SJCRH30 (cell line): ENCODE data around the gene ATG2B. TPM values are rescaled to one million over a fixed set of nuclear protein-coding genes. Genes with fewer than 3 reads are reported as not detected.

ENCODE experiments used
- DNase-seq, 2 experiments: peaks; one replicate each; pipeline ENCODE4 v3.0.0-alpha.2; 2015 to 2020
- H3K27ac ChIP-seq: fragments of 250-450 bp; sonication (Bioruptor Pico); 2 replicates; pipeline ENCODE4 v1.5.1; 2020; ENCODE audit warnings: mild to moderate bottlenecking, moderate library complexity
- H3K27me3 ChIP-seq: fragments of 250-450 bp; sonication (Bioruptor Pico); 2 replicates; pipeline ENCODE4 v1.5.1; 2020; ENCODE audit warnings: mild to moderate bottlenecking, moderate library complexity
- H3K36me3 ChIP-seq: fragments of 250-450 bp; sonication (Bioruptor Pico); 2 replicates; pipeline ENCODE4 v1.5.1; 2020; ENCODE audit warnings: mild to moderate bottlenecking, moderate library complexity
- H3K4me1 ChIP-seq: fragments of 250-450 bp; sonication (Bioruptor Pico); 2 replicates; pipeline ENCODE4 v1.5.1; 2020; ENCODE audit warnings: mild to moderate bottlenecking, moderate library complexity
- H3K4me3 ChIP-seq: fragments of 250-450 bp; sonication (Bioruptor Pico); 2 replicates; pipeline ENCODE4 v1.5.1; 2020; ENCODE audit warnings: mild to moderate bottlenecking, moderate library complexity
- H3K9me3 ChIP-seq: fragments of 250-450 bp; sonication (Bioruptor Pico); replicated peaks from 2 replicates; pipeline ENCODE4 v1.5.1; 2020; ENCODE audit warnings: mild to moderate bottlenecking, moderate library complexity
- total RNA-seq: library from RNA; depleted of rRNA; stranded (reverse); fragments of >200 nt; shearing (Covaris generic); gene quantifications from 2 replicates; pipeline ENCODE4 v1.2.3, GENCODE V29; 2014

ATG2B gene
- total RNA-seq, 1 experiment from 2014 or later, result 12.7 TPM

DNA sequence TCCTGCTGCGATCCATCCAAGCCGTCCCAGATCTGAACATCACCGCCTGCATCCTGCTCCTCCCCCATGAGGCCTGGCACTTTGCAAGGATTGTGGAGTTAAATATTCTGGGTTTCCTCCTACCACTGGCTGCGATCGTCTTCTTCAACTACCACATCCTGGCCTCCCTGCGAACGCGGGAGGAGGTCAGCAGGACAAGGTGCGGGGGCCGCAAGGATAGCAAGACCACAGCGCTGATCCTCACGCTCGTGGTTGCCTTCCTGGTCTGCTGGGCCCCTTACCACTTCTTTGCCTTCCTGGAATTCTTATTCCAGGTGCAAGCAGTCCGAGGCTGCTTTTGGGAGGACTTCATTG lies 99.0 kb downstream of the ATG2B start:
- Histone ChIP-seq H3K27me3 (no peaks in the 10 kb centered on the region), H3K4me3 (no peak overlapping the region), H3K4me1 (peaks cover 22% of the 10 kb centered on the region), H3K27ac (no peak overlapping the region), H3K36me3 (no peaks in the 10 kb centered on the region), H3K9me3 (peaks cover 5% of the 10 kb centered on the region; the same call in 1 of the 2 replicates)
- no peak for DNase-seq

DNA sequence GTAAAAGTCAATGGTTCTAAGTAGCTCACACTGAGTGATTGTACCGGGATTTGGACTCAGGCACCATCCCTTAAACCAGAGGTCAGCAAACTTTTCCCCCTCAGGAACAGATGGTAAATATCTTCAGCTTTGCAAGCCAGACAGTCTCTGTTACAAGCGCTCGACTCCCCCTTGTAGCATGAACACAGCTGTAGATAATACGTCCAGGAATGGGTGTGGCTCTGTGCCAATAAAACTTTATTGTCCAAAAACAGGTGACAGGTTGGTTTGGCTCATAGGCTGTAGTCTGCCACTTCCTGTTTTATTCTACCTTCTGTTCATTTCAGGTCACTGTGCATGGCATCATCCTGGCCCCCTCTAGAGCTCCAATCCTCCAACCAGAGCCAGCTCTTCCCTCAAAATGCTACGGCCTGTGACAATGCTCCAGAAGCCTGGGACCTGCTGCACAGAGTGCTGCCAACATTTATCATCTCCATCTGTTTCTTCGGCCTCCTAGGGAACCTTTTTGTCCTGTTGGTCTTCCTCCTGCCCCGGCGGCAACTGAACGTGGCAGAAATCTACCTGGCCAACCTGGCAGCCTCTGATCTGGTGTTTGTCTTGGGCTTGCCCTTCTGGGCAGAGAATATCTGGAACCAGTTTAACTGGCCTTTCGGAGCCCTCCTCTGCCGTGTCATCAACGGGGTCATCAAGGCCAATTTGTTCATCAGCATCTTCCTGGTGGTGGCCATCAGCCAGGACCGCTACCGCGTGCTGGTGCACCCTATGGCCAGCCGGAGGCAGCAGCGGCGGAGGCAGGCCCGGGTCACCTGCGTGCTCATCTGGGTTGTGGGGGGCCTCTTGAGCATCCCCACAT lies 99.6 kb downstream of the ATG2B start:
- DNase-seq, result peak in 1 of 2 experiments; percentile 27
- Histone ChIP-seq H3K4me3 (no peak overlapping the region), H3K27me3 (no peaks in the 10 kb centered on the region), H3K27ac (no peak overlapping the region), H3K4me1 (peaks cover 22% of the 10 kb centered on the region), H3K36me3 (no peaks in the 10 kb centered on the region), H3K9me3 (peaks cover 5% of the 10 kb centered on the region; the same call in 1 of the 2 replicates)

DNA sequence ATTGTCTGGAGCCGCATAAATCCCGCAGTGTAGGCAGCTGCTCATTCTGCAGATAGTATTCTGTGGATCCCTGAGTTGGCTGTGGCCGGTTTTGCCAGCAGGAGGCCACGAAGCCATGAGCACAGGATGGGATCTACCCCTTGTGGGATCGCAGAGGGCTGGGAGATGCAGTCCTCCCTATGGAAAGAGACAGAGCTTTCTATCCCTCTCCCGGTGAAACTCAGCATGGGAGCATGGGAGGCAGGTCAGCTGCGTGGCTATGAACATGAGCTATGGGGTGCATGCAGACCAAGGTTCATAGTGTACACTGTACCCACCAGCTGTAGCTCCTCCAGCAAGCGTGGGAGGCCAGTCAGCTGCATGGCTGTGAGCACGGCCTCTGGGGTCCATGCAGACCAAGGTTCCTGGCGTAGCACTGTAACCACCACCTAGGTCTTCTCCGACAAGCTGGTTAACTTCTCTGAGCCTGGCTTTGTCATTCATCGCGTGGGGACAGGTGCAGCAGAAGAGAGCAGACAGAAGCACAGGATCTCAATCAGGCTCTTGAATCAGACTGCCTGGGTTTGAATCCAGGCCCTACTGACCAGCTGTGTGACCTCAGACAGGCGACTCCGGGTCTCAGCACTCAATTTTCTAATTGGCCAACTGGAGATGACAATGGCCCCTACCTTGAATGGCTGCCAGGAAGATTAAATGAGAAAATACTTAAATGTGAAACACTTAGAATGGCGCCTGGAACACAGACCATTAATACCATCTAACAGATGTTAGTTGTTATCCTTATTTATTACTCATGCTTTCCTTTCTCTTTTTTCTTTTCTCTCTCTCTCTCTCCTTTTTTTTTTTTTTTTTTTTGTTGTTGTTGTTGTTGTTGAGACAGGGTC lies 101.1 kb downstream of the ATG2B start:
- peak; percentile 40 to 49 for DNase-seq
- H3K4me3 ChIP-seq, result no peak overlapping the region
- no peaks in the 10 kb centered on the region for H3K36me3 ChIP-seq
- peak overlapping the region; percentile 78 for H3K27ac ChIP-seq
- no peaks in the 10 kb centered on the region for H3K27me3 ChIP-seq
- H3K9me3 ChIP-seq, result peaks cover 5% of the 10 kb centered on the region; the same call in 1 of the 2 replicates
- H3K4me1 ChIP-seq, result peaks cover 22% of the 10 kb centered on the region

DNA sequence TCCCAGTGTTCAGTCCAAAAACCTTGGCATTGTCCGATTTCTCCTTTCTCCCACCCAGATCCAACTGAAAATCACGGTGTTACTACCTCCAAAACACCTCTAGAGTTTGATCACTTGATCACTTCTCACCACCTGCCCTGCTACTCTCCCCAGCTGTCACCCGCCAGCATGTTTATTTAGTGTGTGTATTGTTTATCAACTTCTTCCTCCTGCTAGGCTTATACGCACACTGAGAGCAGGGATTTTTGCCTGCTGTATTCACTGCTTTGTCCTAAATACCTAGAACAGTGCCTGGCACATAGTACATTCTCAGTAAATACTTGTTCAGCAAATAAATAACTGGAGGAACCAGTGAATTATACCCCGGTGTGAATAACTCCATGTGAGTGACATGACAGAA lies 102.1 kb downstream of the ATG2B start:
- Histone ChIP-seq H3K9me3 (peaks cover 5% of the 10 kb centered on the region; the same call in 1 of the 2 replicates), H3K27ac (peak overlapping the region; percentile 78), H3K4me1 (peaks cover 22% of the 10 kb centered on the region), H3K4me3 (no peak overlapping the region), H3K36me3 (no peaks in the 10 kb centered on the region), H3K27me3 (no peaks in the 10 kb centered on the region)
- no peak for DNase-seq

DNA sequence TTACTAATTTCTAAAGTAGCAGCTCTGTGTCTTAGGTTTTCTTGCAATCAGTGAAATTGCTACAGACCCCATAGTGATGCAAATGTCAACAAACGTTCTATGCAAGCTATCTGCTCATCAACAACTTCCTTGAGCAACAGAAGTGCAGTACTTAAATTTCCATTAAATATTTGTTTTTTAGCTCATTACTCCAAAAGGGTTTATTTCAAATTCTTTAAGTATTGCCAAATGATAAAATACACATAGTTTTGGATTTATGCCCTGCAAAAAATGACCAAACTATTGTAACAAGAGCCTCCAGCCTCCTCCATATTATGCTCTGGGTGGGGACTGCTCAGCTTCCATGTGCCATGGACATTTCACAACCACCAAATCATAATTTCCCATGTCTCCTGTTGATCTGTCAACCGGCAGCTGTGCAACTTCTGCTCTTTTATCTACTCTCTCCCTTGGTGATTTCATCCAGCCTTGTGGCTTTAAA lies 102.8 kb downstream of the ATG2B start:
- H3K4me1 ChIP-seq, result peaks cover 22% of the 10 kb centered on the region
- peak overlapping the region; percentile 78 for H3K27ac ChIP-seq
- H3K27me3 ChIP-seq, result no peaks in the 10 kb centered on the region
- H3K36me3 ChIP-seq, result no peaks in the 10 kb centered on the region
- peak; percentile 43 to 62 for DNase-seq
- H3K4me3 ChIP-seq, result no peak overlapping the region
- peaks cover 5% of the 10 kb centered on the region; the same call in 1 of the 2 replicates for H3K9me3 ChIP-seq

DNA sequence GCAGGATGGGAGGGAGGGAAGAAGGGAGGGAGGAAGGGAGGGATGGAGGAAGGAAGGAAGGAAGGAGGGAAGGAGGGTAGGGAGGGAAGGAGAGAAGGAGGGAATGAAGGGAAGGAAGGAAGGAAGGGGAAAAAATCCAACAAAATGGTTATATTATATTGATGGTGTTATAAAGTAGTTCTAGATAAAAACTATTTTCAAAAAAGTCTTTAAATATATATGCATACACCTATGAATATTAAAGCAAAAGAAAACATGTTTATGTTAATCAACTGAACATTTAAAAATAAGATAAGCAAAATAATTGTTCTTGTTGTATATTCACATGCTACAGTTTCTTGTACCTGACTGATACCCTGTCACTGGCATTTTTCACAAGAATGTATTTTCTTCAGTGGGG lies 105.2 kb downstream of the ATG2B start:
- no peaks in the 10 kb centered on the region for H3K27me3 ChIP-seq
- peaks cover 5% of the 10 kb centered on the region; the same call in 1 of the 2 replicates for H3K9me3 ChIP-seq
- no peak for DNase-seq
- H3K36me3 ChIP-seq, result no peaks in the 10 kb centered on the region
- peaks cover 24% of the 10 kb centered on the region for H3K4me1 ChIP-seq
- no peak overlapping the region for H3K27ac ChIP-seq
- no peak overlapping the region for H3K4me3 ChIP-seq

DNA sequence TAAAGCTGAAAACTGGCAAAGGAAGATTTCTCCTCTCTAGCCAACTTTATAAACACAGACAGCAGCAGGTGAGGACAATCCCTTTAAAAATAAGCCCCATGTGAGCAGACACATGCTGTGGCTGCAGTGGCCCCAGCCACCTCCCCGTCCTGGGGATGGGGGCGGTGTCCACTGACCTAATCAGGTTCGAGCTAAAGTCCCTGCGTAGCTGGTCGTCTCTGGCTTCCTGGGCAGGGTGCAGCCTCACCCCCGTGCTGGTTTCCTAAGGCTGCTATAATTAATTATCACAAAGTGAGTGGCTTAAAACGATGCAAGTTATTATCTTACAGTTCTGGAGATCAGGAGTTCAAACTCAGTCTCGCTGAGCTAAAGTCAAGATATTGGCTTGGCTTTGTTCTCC lies 106.1 kb downstream of the ATG2B start:
- Histone ChIP-seq H3K27ac (no peak overlapping the region), H3K4me3 (no peak overlapping the region), H3K27me3 (no peaks in the 10 kb centered on the region), H3K4me1 (peaks cover 23% of the 10 kb centered on the region), H3K36me3 (no peaks in the 10 kb centered on the region), H3K9me3 (peaks cover 5% of the 10 kb centered on the region; the same call in 1 of the 2 replicates)
- no peak for DNase-seq

DNA sequence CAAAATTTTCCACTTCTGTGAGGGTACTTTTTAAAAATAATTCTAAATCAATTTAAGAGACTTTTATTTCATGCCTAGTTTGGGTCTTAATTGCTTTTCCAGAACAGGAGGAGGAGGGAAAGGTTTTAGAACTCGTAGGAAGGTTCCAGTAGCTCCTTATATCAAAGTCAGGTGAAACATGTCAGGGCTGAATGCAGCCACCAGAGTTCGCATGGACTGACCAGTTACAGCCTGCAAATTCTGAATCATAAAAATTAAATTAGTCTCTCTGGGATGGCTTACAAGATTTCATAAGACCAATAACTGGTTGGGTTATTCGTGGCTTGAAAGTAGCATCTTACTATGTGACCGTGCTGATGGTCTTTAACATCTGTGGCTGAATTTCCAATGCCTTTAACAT lies 106.7 kb downstream of the ATG2B start:
- Histone ChIP-seq H3K4me3 (no peak overlapping the region), H3K36me3 (no peaks in the 10 kb centered on the region), H3K27ac (no peak overlapping the region), H3K27me3 (no peaks in the 10 kb centered on the region), H3K9me3 (peaks cover 5% of the 10 kb centered on the region; the same call in 1 of the 2 replicates), H3K4me1 (peaks cover 16% of the 10 kb centered on the region)
- no peak for DNase-seq

DNA sequence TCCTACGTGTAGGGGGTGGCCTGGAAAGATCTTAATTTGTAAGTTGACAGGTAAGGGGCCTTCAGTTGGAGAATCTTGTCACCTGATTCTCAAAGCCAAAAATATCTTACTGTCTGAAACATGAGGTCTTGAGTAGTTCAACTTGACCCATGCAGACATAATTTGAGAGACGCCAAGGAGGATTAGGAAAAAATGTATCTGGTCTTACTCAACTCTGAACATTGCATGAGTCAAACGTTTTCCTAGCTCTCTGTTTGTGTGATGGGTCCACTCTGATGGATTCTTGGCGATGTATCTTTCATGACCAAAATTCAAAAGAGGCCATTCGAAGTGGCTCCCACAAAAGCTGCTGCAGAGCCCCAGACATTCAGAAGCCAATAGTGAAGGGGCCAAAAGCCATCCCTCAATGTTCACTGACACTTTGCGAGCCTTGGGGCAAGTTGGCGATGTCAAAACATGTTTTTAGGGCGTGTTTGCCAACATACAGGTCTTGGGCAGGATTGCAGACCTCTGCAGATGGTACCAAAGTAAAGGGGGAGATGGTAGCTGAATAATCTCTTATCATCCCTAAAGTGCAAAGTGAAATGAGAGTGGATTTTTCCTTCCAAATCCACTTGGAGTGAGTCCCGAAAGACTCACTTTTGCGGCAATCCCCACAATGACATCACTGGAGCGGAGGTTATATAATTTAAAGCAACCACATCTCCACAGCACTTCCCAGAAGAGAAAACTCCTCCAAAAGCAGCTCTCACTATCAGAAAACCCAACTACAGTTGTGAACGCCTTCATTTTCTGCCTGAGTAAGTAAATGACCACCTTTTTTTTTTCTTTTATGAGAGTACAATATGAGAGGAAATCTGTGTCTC lies 107.4 kb downstream of the ATG2B start, which contains the start of gene BDKRB1:
Gene BDKRB1, plus strand, starts transcription at position 710 of the 866 bp plus-strand sequence. CDS start 7,473 bp downstream, outside the sequence.
- H3K36me3 ChIP-seq, result no peaks in the 10 kb centered on the region
- H3K27me3 ChIP-seq, result no peaks in the 10 kb centered on the region
- no peak within 1 kb of the TSS for H3K27ac ChIP-seq
- H3K9me3 ChIP-seq, result peaks cover 5% of the 10 kb centered on the region; the same call in 1 of the 2 replicates
- no peak within 1 kb of the TSS for H3K4me3 ChIP-seq
- H3K4me1 ChIP-seq, result peaks cover 9% of the 10 kb centered on the region
- DNase-seq, result no peak

DNA sequence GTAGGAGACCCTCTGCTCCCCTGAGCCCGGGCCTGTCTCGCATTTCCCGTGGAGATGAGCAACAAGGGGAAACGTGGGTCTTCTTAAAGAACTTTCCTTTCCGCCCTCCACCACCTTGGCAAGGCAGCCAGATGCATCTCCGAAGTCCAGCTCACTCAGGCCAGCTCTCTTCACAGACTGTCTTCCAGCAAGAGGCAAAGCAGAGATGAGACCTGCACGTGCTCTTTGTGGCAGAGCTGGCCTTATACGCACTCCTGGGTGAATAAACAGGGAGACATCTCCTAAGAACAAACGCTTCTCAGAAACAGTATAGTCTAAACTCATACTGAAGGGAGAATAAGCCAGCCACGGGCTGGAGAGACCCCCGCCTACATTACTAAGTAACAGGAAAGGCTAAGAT lies 108.5 kb downstream of the ATG2B start:
- Histone ChIP-seq H3K4me1 (peaks cover 3% of the 10 kb centered on the region; the same call in 1 of the 2 replicates), H3K36me3 (no peaks in the 10 kb centered on the region), H3K27ac (no peak overlapping the region), H3K27me3 (no peaks in the 10 kb centered on the region), H3K9me3 (peaks cover 5% of the 10 kb centered on the region; the same call in 1 of the 2 replicates), H3K4me3 (no peak overlapping the region)
- DNase-seq, result no peak

DNA sequence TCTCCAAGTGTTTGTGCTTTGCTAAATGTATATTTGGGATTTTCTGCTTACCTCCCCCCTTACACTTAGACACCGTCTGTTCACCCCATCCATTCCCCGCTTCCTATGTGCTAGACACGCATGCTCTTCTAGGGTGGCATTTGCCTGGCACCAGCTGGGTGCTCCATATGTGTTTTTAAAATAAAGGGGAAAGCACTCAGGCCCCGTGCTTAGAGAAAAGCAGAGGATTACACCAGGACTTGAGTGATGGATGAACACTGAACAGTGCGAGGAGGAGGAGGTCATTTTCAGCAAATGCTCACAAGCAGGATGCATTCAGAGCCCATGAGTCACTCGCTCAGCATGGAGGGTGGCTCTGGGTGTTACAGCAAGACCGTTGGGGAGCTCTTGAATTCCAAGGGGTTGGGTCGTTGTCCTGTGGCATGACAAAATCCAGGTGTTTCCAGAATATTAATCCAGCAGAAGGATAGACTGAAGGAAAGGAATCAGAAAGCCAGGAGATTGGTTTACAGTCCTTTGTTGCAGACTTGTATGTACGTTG lies 110.1 kb downstream of the ATG2B start:
- no peaks in the 10 kb centered on the region for H3K27me3 ChIP-seq
- DNase-seq, result no peak
- H3K4me3 ChIP-seq, result peak overlapping the region; percentile 52
- no peaks in the 10 kb centered on the region for H3K36me3 ChIP-seq
- H3K9me3 ChIP-seq, result no peaks in the 10 kb centered on the region
- peak overlapping the region; percentile 56 for H3K27ac ChIP-seq
- peaks cover 3% of the 10 kb centered on the region; the same call in 1 of the 2 replicates for H3K4me1 ChIP-seq

DNA sequence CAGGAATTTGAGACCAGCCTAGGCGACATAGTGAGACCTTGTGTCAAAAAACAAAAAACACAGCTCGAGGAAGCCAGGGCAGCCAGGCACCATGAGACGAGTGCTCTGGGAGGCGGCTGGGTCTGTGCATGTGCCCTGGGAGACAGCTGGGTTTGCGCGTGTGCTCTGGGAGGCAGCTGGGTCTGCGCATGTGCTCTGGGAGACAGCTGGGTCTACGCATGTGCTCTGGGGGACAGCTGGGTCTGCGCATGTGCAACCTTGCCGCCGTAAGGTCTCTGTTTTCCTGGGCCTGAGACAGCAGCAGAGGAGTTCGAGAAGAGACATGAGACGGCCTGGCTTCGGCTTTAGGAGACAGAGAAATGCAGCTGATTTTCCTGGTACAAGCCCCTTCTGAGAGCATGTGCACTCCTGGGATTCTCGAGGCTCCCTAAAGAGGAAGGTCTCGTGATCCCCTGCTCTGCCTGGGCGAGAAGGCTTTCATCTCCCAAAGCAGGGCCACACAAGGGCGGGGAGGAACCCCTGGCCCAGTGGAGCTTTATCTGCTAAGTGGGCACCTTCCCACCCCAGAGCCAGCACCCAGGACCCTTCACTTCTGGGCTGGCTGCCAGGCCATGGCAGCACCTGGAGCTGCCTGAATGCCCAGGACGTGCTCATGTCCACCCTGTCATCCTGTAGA lies 110.7 kb downstream of the ATG2B start:
- Histone ChIP-seq H3K9me3 (no peaks in the 10 kb centered on the region), H3K27me3 (no peaks in the 10 kb centered on the region), H3K27ac (peak overlapping the region; percentile 56), H3K4me3 (peak overlapping the region; percentile 52), H3K4me1 (peaks cover 3% of the 10 kb centered on the region; the same call in 1 of the 2 replicates), H3K36me3 (no peaks in the 10 kb centered on the region)
- peak; percentile 85 to 92 for DNase-seq

DNA sequence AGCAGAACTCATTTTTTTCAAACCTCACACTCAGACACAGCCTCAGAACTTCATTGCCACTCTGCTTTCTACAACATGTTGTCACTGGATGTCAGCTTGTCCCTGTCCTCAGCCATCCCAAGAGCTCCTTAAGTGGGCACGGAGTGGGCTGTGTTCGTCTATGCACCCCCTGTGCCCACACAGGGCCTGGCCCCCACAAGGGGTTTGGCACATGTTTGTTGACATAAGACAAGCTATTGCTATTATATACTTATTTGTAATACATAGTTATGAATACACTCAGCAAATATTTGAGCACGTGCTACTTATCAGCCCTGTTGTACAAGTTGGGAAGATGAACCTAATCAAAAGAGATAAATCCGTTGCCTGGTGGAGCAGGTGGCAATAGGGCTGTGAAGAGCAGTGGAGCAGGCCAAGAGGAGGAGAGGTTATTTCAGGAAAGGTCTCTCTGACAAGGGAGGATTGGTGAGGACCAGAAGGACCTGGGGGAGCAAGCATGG lies 111.4 kb downstream of the ATG2B start:
- no peaks in the 10 kb centered on the region for H3K27me3 ChIP-seq
- no peak for DNase-seq
- H3K9me3 ChIP-seq, result no peaks in the 10 kb centered on the region
- peaks cover 3% of the 10 kb centered on the region; the same call in 1 of the 2 replicates for H3K4me1 ChIP-seq
- no peak overlapping the region for H3K4me3 ChIP-seq
- no peaks in the 10 kb centered on the region for H3K36me3 ChIP-seq
- peak overlapping the region; percentile 56 for H3K27ac ChIP-seq
